ENCODE measurements around the gene PPIF.

The PPIF gene

GRCh38 chr10:79310200-79310865 lies 36.9 kb upstream of the PPIF start:
- Mint-ChIP-seq H3K36me3 (ENCODE audit: low read depth) (peaks cover 33% of the 10 kb centered on the region), H3K27me3 (ENCODE audit: low read depth) (no peaks in the 10 kb centered on the region), H3K4me1 (ENCODE audit: low read depth) (peaks cover 6% of the 10 kb centered on the region), H3K4me3 (no peak overlapping the region), H3K27ac (peak overlapping the region; percentile 80), H3K9me3 (no peaks in the 10 kb centered on the region)

- H3K36me3 Mint-ChIP-seq (ENCODE audit: low read depth), result peaks cover 38% of the 10 kb centered on the region
- H3K27me3 Mint-ChIP-seq (ENCODE audit: low read depth), result no peaks in the 10 kb centered on the region
- no peaks in the 10 kb centered on the region for H3K9me3 Mint-ChIP-seq
- peaks cover 13% of the 10 kb centered on the region for H3K4me1 Mint-ChIP-seq (ENCODE audit: low read depth)
- no peak overlapping the region for H3K4me3 Mint-ChIP-seq
- peak overlapping the region; percentile 80 for H3K27ac Mint-ChIP-seq
Measured at GRCh38 chr10:79310911-79311573, 36.2 kb upstream of the PPIF start.

- Mint-ChIP-seq H3K27me3 (ENCODE audit: low read depth) (no peaks in the 10 kb centered on the region), H3K27ac (no peak overlapping the region), H3K4me1 (ENCODE audit: low read depth) (peaks cover 18% of the 10 kb centered on the region), H3K9me3 (no peaks in the 10 kb centered on the region), H3K4me3 (no peak overlapping the region), H3K36me3 (ENCODE audit: low read depth) (peaks cover 35% of the 10 kb centered on the region)
Measured at GRCh38 chr10:79311581-79312407, 35.5 kb upstream of the PPIF start.

- Mint-ChIP-seq H3K27ac (no peak overlapping the region), H3K9me3 (no peaks in the 10 kb centered on the region), H3K27me3 (ENCODE audit: low read depth) (no peaks in the 10 kb centered on the region), H3K36me3 (ENCODE audit: low read depth) (peaks cover 33% of the 10 kb centered on the region), H3K4me1 (ENCODE audit: low read depth) (peaks cover 25% of the 10 kb centered on the region), H3K4me3 (no peak overlapping the region)
Measured at GRCh38 chr10:79312601-79313187, 34.6 kb upstream of the PPIF start.

GRCh38 chr10:79313320-79313719 lies 33.9 kb upstream of the PPIF start:
- Mint-ChIP-seq H3K36me3 (ENCODE audit: low read depth) (peaks cover 30% of the 10 kb centered on the region), H3K27ac (no peak overlapping the region), H3K27me3 (ENCODE audit: low read depth) (no peaks in the 10 kb centered on the region), H3K9me3 (no peaks in the 10 kb centered on the region), H3K4me3 (no peak overlapping the region), H3K4me1 (ENCODE audit: low read depth) (peaks cover 31% of the 10 kb centered on the region)

DNA sequence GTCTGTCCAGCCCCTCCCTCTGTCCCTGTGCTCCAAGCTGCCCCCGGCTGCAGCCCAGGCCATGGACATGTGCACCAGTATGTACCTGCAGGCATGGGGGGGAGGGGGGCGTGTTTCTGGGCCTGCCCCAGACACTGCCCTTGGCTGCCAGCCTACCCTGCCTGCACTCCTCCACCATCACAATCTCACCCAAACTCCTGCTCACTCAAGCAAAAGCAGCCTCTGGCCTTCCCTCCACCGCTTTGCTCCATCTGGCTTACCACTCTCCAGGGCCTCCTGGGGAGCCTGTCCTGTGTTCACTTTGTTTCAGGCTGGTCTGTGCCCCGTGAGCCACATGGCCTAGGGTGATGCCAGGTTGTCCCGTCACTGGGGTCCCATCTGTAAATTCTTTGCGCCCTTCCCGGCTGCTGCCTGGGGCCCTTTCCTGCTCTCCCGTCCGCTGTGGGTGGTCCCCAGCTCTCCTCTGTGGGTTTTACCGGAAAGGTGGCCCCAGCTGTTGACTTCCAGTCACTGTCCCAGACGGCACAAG lies 33.3 kb upstream of the PPIF start:
- peaks cover 38% of the 10 kb centered on the region for H3K4me1 Mint-ChIP-seq (ENCODE audit: low read depth)

DNA sequence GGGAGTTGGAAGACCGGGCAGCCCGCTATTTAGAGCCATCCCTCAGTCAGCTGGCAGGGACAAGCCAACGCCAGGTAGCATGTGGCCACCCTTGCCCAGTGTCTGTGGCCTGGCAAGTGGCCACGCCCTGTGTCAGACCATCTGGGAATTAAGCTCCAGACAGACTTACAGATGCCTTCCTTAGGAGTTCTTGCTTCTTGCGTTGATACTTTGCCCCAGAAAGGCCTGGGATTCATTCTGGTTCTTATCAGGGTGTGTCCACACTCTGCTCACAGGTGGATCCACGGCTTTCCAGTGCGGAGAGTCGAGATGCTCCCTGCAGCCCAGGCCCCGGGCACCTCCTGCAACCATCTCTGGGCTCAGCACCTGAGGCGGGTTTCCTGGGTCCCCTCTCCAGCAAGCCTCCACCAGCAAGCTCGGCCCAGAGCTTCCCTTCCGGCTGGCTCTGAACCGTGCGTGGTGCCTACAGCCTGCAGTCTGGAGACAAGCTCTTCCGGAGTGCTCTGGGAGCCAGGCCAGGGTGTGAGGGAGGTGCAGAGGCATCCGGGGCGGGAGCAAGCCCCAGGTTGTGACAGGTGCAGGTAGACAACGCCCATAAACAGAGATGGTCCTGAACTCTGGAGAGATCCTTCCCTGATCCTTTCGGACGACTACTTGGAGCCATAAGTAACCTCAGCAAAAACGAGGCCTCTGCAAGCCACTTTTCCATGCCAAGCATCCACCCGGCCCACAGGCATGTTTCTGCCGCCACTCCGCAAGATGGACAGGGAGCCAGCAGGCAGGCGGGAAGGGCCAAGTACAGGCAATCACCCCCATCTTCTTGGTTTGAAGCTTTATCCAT lies 32.3 kb upstream of the PPIF start:
- Mint-ChIP-seq H3K27me3 (ENCODE audit: low read depth) (no peaks in the 10 kb centered on the region), H3K27ac (no peak overlapping the region), H3K9me3 (peaks cover 15% of the 10 kb centered on the region), H3K4me1 (ENCODE audit: low read depth) (peaks cover 44% of the 10 kb centered on the region), H3K36me3 (ENCODE audit: low read depth) (peaks cover 38% of the 10 kb centered on the region), H3K4me3 (no peak overlapping the region)

More for the DNA sequence above, 33.3 kb upstream of the PPIF start:
- no peak overlapping the region for H3K4me3 Mint-ChIP-seq
- peaks cover 6% of the 10 kb centered on the region for H3K9me3 Mint-ChIP-seq
- no peaks in the 10 kb centered on the region for H3K27me3 Mint-ChIP-seq (ENCODE audit: low read depth)
- H3K27ac Mint-ChIP-seq, result peak overlapping the region; percentile 26
- H3K36me3 Mint-ChIP-seq (ENCODE audit: low read depth), result peaks cover 33% of the 10 kb centered on the region

DNA sequence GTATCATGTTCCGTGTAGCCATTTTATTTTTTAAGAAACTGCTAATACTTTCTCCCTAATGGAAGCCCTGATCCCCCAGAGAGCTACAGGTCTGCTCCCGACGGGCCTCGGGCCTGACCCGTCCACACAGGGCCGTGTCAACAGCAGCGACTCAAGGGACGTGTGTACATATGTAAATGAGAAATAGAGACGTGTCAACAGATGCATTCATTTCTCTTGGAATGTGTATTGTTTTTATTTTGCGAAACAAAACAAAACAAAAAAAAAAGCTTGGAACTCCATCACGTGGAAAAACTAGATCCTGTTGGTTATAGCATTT lies 31.7 kb upstream of the PPIF start:
- peaks cover 40% of the 10 kb centered on the region for H3K36me3 Mint-ChIP-seq (ENCODE audit: low read depth)
- no peak overlapping the region for H3K4me3 Mint-ChIP-seq
- H3K27me3 Mint-ChIP-seq (ENCODE audit: low read depth), result no peaks in the 10 kb centered on the region
- no peak overlapping the region for H3K27ac Mint-ChIP-seq
- H3K9me3 Mint-ChIP-seq, result peaks cover 15% of the 10 kb centered on the region
- H3K4me1 Mint-ChIP-seq (ENCODE audit: low read depth), result peaks cover 49% of the 10 kb centered on the region

DNA sequence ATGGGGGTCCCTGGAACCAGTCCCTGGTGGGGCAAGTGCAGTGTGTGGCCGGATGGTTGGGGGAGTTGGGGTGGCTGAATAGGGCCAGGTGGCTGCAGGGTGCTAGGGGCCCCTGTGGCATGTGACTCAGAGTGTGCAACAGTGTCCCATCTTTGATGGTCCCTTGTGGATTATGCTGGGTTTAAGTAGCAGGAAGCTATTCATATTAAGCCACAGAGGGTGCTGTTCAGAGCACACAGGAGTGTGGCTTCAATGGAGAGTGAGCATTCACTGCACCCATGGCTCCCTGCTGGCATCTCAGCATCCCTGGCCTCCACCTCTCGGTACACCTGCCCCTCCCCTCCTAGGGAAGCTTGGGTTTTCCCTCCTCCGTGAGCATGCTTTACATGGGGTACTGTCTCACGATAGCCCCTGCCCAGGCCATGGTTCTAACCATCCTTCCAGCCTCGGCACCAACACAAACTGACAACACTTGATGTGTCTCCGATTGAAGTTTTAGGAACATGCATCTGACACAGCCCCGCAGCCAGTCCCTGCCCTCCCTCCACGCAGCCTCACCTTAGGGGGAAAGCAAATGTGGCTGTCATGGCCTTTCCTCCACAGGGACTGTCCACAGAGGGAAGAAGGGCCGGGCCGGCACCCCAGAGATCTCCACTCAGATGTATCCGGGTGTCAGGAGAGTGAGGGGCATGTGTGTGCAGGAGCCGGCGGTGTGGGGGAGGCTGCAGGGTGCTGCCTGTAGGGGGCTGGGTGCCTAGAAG lies 30.4 kb upstream of the PPIF start:
- peak overlapping the region; percentile 95 for H3K27ac Mint-ChIP-seq
- H3K9me3 Mint-ChIP-seq, result peaks cover 15% of the 10 kb centered on the region
- no peaks in the 10 kb centered on the region for H3K27me3 Mint-ChIP-seq (ENCODE audit: low read depth)
- peaks cover 57% of the 10 kb centered on the region for H3K4me1 Mint-ChIP-seq (ENCODE audit: low read depth)
- H3K36me3 Mint-ChIP-seq (ENCODE audit: low read depth), result peaks cover 38% of the 10 kb centered on the region
- H3K4me3 Mint-ChIP-seq, result peak overlapping the region; percentile 79

DNA sequence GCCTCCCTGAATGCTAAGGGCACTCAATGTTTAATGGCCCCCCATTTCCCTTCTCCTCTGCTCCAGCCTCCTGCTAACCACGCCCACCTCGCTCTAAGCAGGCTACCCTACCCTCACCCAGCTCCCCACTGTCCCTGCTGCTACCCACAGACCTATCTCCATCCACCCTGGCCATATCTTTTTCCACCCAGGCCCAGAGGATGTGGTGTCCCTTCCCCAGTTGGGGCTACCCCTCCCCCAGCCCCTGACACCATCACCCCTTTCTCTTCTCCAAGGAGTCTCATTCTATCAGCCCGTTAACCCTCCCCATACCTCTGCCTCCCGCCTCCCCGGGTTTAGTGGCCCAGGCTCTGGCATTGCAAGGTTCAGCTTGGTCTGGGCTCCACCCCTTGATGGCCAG lies 28.9 kb upstream of the PPIF start:
- Mint-ChIP-seq H3K4me3 (peak overlapping the region; percentile 79), H3K4me1 (ENCODE audit: low read depth) (peaks cover 69% of the 10 kb centered on the region)

DNA sequence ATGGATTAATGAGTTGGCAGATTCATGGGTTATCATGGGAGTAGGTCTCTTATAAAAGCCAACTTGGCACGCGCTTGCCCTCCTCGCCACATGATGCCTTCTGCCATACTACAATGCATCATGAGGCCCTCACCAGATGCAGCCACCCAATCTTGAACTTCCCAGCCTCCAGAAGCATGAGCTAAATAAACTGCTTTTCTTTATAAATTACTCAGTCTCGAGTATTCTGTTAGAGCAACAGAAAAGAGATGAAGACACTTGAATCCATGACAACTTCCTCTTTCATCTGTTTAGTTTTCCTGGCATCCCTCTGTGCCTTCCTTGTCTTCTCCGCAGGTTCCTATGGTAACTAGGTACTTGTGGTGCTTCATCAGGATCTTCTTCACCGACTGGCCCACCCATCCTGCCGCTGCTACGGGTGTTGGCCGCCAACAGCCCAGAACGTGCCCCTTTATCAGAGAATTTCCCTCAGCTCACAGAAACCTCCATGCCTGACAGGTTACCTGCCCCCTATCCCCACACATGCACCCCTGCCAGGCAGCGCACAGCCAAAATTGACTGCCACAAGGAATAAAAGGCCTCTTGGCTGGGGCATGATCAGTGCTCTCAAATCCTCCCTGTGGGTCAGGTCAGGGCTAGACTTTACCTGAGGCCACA lies 28.0 kb upstream of the PPIF start:
- H3K4me1 Mint-ChIP-seq (ENCODE audit: low read depth), result peaks cover 78% of the 10 kb centered on the region
- peak overlapping the region; percentile 95 for H3K27ac Mint-ChIP-seq
- H3K27me3 Mint-ChIP-seq (ENCODE audit: low read depth), result no peaks in the 10 kb centered on the region
- peak overlapping the region; percentile 79 for H3K4me3 Mint-ChIP-seq
- peaks cover 15% of the 10 kb centered on the region for H3K9me3 Mint-ChIP-seq
- H3K36me3 Mint-ChIP-seq (ENCODE audit: low read depth), result peaks cover 28% of the 10 kb centered on the region

More for the DNA sequence above, 28.9 kb upstream of the PPIF start:
- Mint-ChIP-seq H3K9me3 (peaks cover 15% of the 10 kb centered on the region), H3K36me3 (ENCODE audit: low read depth) (peaks cover 31% of the 10 kb centered on the region), H3K27ac (peak overlapping the region; percentile 95), H3K27me3 (ENCODE audit: low read depth) (no peaks in the 10 kb centered on the region)

- Mint-ChIP-seq H3K27me3 (ENCODE audit: low read depth) (no peaks in the 10 kb centered on the region), H3K36me3 (ENCODE audit: low read depth) (peaks cover 27% of the 10 kb centered on the region), H3K27ac (peak overlapping the region; percentile 95), H3K9me3 (peaks cover 15% of the 10 kb centered on the region), H3K4me1 (ENCODE audit: low read depth) (peaks cover 86% of the 10 kb centered on the region), H3K4me3 (peak overlapping the region; percentile 4)
Measured at GRCh38 chr10:79320316-79320715, 27.0 kb upstream of the PPIF start.
